Measurements from ENCODE around the gene PAX5. TPM values are rescaled to one million over a fixed set of nuclear protein-coding genes. Genes with fewer than 3 reads are reported as not detected.
A peak's percentile ranks its signal among the peaks of the same experiment; 100 is the strongest.

Gene PAX5
- polyA plus RNA-seq, 1 of the 3 experiments (the other 2 are of a cell fraction) = 0.05 TPM

DNA sequence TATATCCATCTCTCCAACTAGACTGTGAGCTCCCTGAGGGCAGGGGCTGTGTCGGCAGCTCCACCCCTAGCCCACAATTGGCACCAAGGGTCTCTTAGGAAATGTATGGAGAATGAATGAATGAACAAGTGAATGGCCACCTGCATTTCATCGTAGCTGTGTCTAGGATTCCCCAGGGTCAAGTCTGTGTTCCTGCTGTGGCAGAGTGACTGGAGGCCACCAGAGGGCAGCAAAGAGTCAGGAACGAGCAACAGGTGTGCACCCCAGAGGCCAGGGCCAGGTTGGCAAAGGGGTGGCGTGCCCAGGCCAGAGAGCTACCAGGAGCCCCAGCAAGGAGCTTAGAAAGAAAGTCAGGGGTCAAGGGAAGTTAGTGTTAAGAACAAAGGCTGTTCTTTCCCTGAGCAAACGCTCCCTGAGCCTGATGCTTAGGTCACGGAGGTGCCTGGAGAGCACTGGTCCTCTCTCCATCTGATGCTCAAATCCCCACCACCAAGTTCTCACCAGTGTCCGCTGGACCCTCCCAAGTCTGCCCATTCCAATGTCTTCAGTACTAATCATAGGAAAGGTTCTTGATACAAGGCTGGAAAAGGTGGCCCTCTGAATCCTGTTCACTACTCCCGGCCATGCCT is 160.7 kb downstream of the PAX5 start:
- Histone ChIP-seq H3K9me2 (no peaks in the 10 kb centered on the region), H3K9ac (no peak overlapping the region), H3F3A (replicated peaks; ENCODE audit: insufficient read depth) (no peaks in the 10 kb centered on the region), H3K79me2 (ENCODE audit: insufficient read depth) (no peaks in the 10 kb centered on the region), H4K20me1 (ENCODE audit: insufficient read depth) (no peaks in the 10 kb centered on the region), H2AFZ (ENCODE audit: low read depth) (no peak overlapping the region), H3K4me2 (no peak overlapping the region), H3K27ac (ENCODE audit: low read depth in 2 of 2, low read length in 1 of 2) (no peak overlapping the region), H3K36me3 (replicated peaks in 1 of 2; ENCODE audit: control insufficient read depth in 1 of 2, insufficient read depth in 2 of 2, low read length in 1 of 2) (no peaks in the 10 kb centered on the region), H3K27me3 (ENCODE audit: insufficient read depth) (peaks cover 18% of the 10 kb centered on the region; the same call in 1 of the 2 replicates), H3K4me1 (ENCODE audit: control insufficient read depth in 1 of 2, insufficient read depth in 2 of 2, low read depth in 1 of 2, low read length in 1 of 2) (peaks cover 0 to 5% of the 10 kb centered on the region in 2 experiments; a peak in 1 of 4 replicates), H3K4me3 (ENCODE audit: low read depth in 2 of 2, low read length in 1 of 2) (no peak overlapping the region; a peak in 1 of 4 replicates), H3K9me3 (no peaks in the 10 kb centered on the region)
- TF ChIP-seq SMC3 (IDR thresholded peaks at IDR 0.05; ENCODE audit: low read depth, low read length) (peak; percentile 85), RAD21 (IDR thresholded peaks at IDR 0.05; ENCODE audit: low read length) (peak; percentile 89), EP300 (IDR thresholded peaks at IDR 0.05; ENCODE audit: borderline replicate concordance in 1 of 2, low read depth in 1 of 2, low read length in 1 of 2) (no peak)
- TF ChIP-seq, protein P1, sequence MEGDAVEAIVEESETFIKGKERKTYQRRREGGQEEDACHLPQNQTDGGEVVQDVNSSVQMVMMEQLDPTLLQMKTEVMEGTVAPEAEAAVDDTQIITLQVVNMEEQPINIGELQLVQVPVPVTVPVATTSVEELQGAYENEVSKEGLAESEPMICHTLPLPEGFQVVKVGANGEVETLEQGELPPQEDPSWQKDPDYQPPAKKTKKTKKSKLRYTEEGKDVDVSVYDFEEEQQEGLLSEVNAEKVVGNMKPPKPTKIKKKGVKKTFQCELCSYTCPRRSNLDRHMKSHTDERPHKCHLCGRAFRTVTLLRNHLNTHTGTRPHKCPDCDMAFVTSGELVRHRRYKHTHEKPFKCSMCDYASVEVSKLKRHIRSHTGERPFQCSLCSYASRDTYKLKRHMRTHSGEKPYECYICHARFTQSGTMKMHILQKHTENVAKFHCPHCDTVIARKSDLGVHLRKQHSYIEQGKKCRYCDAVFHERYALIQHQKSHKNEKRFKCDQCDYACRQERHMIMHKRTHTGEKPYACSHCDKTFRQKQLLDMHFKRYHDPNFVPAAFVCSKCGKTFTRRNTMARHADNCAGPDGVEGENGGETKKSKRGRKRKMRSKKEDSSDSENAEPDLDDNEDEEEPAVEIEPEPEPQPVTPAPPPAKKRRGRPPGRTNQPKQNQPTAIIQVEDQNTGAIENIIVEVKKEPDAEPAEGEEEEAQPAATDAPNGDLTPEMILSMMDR (IDR thresholded peaks at IDR 0.05) = peak; percentile 92
- ChIA-PET CTCF (interaction anchor here (0.5 to 4.8 kb wide), 96 partner anchors 10 to 689 kb away, joined by 3 to 68 read pairs (median 4); partner anchors contain the start of gene ZCCHC7), POLR2A (interaction anchor here (1.1 kb wide), 1 partner anchor 247 kb away, joined by 3 read pairs; the partner anchor contains the start of gene ZCCHC7)
- peak; percentile 86 for DNase-seq
- 45% methylated on average over 7 of the region's 8 CpGs for WGBS (ENCODE audit: low lambda C conversion rate)

DNA sequence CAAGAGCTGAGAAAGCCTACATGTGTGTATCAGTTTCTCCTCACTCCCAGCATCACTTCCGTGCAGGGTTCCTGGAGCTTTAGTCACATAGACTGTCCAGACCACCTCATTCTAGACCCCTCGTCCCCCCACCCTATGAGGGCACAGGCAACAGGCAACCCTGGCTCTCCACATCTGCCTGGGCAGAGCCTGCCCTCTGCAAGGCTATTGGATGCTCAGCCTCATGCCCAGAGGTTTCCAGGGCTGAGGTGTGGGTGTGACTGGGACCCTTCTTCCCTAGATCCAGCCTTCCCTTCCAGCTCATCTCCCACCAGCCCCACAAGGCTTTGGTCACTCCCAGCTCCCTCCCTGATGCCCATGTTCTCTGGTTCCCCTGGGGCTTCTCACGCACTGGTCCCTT is 161.4 kb downstream of the PAX5 start:
- Histone ChIP-seq H3F3A (replicated peaks; ENCODE audit: insufficient read depth) (no peaks in the 10 kb centered on the region), H3K4me2 (no peak overlapping the region), H3K9ac (no peak overlapping the region), H3K9me2 (no peaks in the 10 kb centered on the region), H3K4me1 (ENCODE audit: control insufficient read depth in 1 of 2, insufficient read depth in 2 of 2, low read depth in 1 of 2, low read length in 1 of 2) (peaks cover 0 to 5% of the 10 kb centered on the region in 2 experiments; a peak in 1 of 4 replicates), H3K36me3 (replicated peaks in 1 of 2; ENCODE audit: control insufficient read depth in 1 of 2, insufficient read depth in 2 of 2, low read length in 1 of 2) (no peaks in the 10 kb centered on the region), H2AFZ (ENCODE audit: low read depth) (no peak overlapping the region), H3K27me3 (ENCODE audit: insufficient read depth) (peaks cover 20% of the 10 kb centered on the region; the same call in 1 of the 2 replicates), H3K9me3 (no peaks in the 10 kb centered on the region), H3K79me2 (ENCODE audit: insufficient read depth) (no peaks in the 10 kb centered on the region), H4K20me1 (ENCODE audit: insufficient read depth) (no peaks in the 10 kb centered on the region), H3K4me3 (ENCODE audit: low read depth in 2 of 2, low read length in 1 of 2) (no peak overlapping the region), H3K27ac (ENCODE audit: low read depth in 2 of 2, low read length in 1 of 2) (no peak overlapping the region)
- TF ChIP-seq SMC3 (IDR thresholded peaks at IDR 0.05; ENCODE audit: low read depth, low read length) (no peak), NFIC (IDR thresholded peaks at IDR 0.05; ENCODE audit: borderline replicate concordance) (no peak), EP300 (IDR thresholded peaks at IDR 0.05; ENCODE audit: borderline replicate concordance in 1 of 2, low read depth in 1 of 2, low read length in 1 of 2) (no peak), MEF2A (IDR thresholded peaks at IDR 0.05; ENCODE audit: borderline replicate concordance, low read depth) (no peak), FOXM1 (IDR thresholded peaks at IDR 0.05; ENCODE audit: low read depth) (no peak), GABPA (IDR thresholded peaks at IDR 0.05; ENCODE audit: low read depth) (no peak), GATA2 (CRISPR knock-in tag; IDR thresholded peaks at IDR 0.05) (no peak), YY1 (IDR thresholded peaks at IDR 0.05; ENCODE audit: low read depth) (no peak)
- TF ChIP-seq, protein P2, sequence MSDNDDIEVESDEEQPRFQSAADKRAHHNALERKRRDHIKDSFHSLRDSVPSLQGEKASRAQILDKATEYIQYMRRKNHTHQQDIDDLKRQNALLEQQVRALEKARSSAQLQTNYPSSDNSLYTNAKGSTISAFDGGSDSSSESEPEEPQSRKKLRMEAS (IDR thresholded peaks at IDR 0.05; ENCODE audit: low read depth) = no peak
- no peak for DNase-seq
- 52% methylated on average over 3 of the region's 3 CpGs for WGBS (ENCODE audit: low lambda C conversion rate)
- ChIA-PET POLR2A (interaction anchor here (1.1 kb wide), 1 partner anchor 247 kb away, joined by 3 read pairs; the partner anchor contains the start of gene ZCCHC7), CTCF (interaction anchor here (0.5 to 4.8 kb wide), 84 partner anchors 10 to 543 kb away, joined by 3 to 68 read pairs (median 4); partner anchors contain the start of gene ZCCHC7)
